Prostate gland (tissue), 2 donors: ENCODE measurements around the gene NAV2.

Source experiments
- POLR2AphosphoS5 ChIP-seq: sonication (generic); formaldehyde crosslinking; IDR thresholded peaks from one replicate; pipeline ENCODE4 v1.6.1; 2017; ENCODE audit warnings: antibody characterized with exemption
- TF ChIP-seq, protein P1 (sequence below), 4 experiments: fragments of 200-600 bp in 2 of 4; fragments of 450-650 bp in 2 of 4; sonication (generic) in 2 of 4; IDR thresholded peaks; 1 replicate in 3 of 4; 2 replicates in 1 of 4; pipeline ENCODE4 v1.5.1; 2016 to 2019; ENCODE audit warnings: antibody characterized with exemption in 4 of 4, mild to moderate bottlenecking in 2 of 4, moderate library complexity in 2 of 4

GRCh38 chr11:19697721-19698121, 14.9 kb upstream of the NAV2 start:
- TF ChIP-seq, protein P1, sequence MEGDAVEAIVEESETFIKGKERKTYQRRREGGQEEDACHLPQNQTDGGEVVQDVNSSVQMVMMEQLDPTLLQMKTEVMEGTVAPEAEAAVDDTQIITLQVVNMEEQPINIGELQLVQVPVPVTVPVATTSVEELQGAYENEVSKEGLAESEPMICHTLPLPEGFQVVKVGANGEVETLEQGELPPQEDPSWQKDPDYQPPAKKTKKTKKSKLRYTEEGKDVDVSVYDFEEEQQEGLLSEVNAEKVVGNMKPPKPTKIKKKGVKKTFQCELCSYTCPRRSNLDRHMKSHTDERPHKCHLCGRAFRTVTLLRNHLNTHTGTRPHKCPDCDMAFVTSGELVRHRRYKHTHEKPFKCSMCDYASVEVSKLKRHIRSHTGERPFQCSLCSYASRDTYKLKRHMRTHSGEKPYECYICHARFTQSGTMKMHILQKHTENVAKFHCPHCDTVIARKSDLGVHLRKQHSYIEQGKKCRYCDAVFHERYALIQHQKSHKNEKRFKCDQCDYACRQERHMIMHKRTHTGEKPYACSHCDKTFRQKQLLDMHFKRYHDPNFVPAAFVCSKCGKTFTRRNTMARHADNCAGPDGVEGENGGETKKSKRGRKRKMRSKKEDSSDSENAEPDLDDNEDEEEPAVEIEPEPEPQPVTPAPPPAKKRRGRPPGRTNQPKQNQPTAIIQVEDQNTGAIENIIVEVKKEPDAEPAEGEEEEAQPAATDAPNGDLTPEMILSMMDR (IDR thresholded peaks at IDR 0.05), result no peak
- no peak for TF ChIP-seq POLR2AphosphoS5
